Colonic mucosa (tissue), 4 donors: Measurements from ENCODE around the gene FICD. TPM values are rescaled to one million over a fixed set of nuclear protein-coding genes. Genes with fewer than 3 reads are reported as not detected.

Experiments
- DNase-seq: peaks from one replicate; pipeline ENCODE4 v3.0.0-alpha.2; 2020
- H3K27ac ChIP-seq: fragments of 200-600 bp; one replicate; pipeline ENCODE4 v1.8.0; 2021
- H3K27me3 ChIP-seq: fragments of 200-600 bp; one replicate; pipeline ENCODE4 v1.8.0; 2021
- H3K36me3 ChIP-seq: fragments of 200-600 bp; one replicate; pipeline ENCODE4 v1.8.0; 2021
- H3K4me1 ChIP-seq: fragments of 200-600 bp; one replicate; pipeline ENCODE4 v1.8.0; 2021; ENCODE audit warnings: mild to moderate bottlenecking
- H3K4me3 ChIP-seq: fragments of 200-600 bp; one replicate; pipeline ENCODE4 v1.8.0; 2021
- H3K9ac ChIP-seq, 2 donors: one replicate each; pipeline ENCODE4 v1.7.0; 2013; ENCODE audit warnings: control low read depth in 2 of 2, low read depth in 2 of 2, low read length in 2 of 2
- H3K9me3 ChIP-seq: fragments of 200-600 bp; one replicate; pipeline ENCODE4 v1.8.0; 2021
- intact Hi-C: fragments of 100-400 bp; cut with DNase I; formaldehyde crosslinking; loops from one replicate; pipeline ENCODE4 v1.14.1; 2022
- total RNA-seq, 2 donors: library from RNA; stranded (reverse); fragmentation: NEBNext Ultra II Directional in 1 of 2; extraction: Animal tissue kit (Norgen Biotek cat#: 25700) in 1 of 2; gene quantifications; one replicate each; pipeline ENCODE4 v1.2.1, GENCODE V29; 2021
- TF ChIP-seq, protein P1 (sequence below): fragments of 200-600 bp; IDR thresholded peaks from one replicate; pipeline ENCODE4 v1.8.0; 2022; ENCODE audit warnings: antibody characterized with exemption, mild to moderate bottlenecking
- donor health status: healthy.
- donor health status: DM: no; HTN: no; CAD: no.
- donor health status: DM: no; HTN: no; CAD: no.

Gene FICD
- total RNA-seq, 2 donors from 2014 or later: 3.5 to 6.2 TPM

DNA sequence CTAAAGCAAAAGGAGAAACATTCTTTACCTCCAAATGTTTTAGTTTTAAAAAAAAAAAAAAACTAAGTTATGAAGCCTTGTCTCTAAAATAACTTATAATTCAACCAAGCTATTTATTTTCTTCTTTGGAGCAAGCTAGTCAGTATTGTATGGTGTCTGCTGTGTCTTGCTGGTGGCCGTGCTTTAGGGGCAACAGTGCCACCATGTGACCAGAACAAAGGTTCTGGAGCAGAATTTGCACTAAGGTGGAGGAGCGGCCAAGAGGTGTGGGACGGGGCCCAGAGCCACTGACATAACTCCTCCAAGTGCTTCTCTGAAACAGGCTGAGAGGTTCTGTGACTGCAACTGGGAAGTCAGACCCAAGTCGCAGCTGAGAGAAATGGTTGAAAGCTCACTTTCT is 4.5 kb downstream of the FICD start:
- Histone ChIP-seq H3K4me3 (no peak overlapping the region), H3K27ac (no peak overlapping the region), H3K36me3 (peaks cover 26% of the 10 kb centered on the region), H3K9ac (no peak overlapping the region), H3K4me1 (no peaks in the 10 kb centered on the region), H3K27me3 (no peaks in the 10 kb centered on the region), H3K9me3 (no peaks in the 10 kb centered on the region)
- no peak for DNase-seq
- TF ChIP-seq, protein P1, sequence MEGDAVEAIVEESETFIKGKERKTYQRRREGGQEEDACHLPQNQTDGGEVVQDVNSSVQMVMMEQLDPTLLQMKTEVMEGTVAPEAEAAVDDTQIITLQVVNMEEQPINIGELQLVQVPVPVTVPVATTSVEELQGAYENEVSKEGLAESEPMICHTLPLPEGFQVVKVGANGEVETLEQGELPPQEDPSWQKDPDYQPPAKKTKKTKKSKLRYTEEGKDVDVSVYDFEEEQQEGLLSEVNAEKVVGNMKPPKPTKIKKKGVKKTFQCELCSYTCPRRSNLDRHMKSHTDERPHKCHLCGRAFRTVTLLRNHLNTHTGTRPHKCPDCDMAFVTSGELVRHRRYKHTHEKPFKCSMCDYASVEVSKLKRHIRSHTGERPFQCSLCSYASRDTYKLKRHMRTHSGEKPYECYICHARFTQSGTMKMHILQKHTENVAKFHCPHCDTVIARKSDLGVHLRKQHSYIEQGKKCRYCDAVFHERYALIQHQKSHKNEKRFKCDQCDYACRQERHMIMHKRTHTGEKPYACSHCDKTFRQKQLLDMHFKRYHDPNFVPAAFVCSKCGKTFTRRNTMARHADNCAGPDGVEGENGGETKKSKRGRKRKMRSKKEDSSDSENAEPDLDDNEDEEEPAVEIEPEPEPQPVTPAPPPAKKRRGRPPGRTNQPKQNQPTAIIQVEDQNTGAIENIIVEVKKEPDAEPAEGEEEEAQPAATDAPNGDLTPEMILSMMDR: no peak
- intact Hi-C loops: no loop called here

DNA sequence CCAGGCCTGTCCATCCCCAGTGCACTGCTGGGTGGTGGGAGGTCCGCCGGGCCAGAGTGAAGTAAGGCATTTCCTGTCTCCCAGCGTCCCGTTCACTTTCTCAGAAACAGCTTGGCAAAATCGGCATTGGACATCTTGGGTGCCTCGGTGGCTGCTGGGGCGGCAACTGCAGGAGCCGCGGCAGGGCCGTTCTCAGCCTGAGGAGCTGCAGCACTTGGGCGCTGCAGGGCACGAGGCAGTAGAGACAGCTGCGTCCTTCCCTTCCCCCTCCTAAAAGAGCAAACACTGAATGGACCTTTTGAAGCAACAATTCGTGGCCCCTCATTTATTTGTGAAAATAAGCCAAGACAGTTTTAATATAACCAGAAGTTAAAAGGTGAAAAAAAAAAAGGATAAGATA is 8.3 kb downstream of the FICD start:
- Histone ChIP-seq H3K4me3 (no peak overlapping the region), H3K27me3 (no peaks in the 10 kb centered on the region), H3K36me3 (peaks cover 34% of the 10 kb centered on the region), H3K9me3 (no peaks in the 10 kb centered on the region), H3K4me1 (no peaks in the 10 kb centered on the region), H3K9ac (no peak overlapping the region), H3K27ac (no peak overlapping the region)
- TF ChIP-seq, protein P1: no peak
- intact Hi-C loops: no loop called here
- no peak for DNase-seq

DNA sequence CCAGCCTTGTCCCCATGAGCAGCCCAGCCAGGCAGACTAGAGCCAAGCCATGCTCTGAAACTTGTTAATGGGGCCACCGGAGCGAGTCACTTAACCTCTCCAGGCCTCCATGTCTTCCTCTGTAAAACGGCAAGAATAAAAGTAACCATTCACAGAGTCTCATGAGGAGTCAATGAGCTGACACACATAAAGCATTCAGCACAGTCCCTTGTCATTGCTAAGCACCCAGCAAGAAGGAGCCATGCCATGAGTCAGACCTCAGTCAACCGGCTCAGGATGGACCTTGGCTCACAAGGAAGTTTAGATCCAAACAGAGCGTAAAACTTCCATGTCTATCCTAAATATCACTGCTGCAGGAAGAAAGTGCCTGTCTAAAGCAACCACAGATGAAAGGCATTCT is 10.6 kb downstream of the FICD start:
- peaks cover 36% of the 10 kb centered on the region for H3K36me3 ChIP-seq
- H3K4me3 ChIP-seq: no peak overlapping the region
- intact Hi-C loops: no loop called here
- no peak for DNase-seq
- no peaks in the 10 kb centered on the region for H3K27me3 ChIP-seq
- H3K9me3 ChIP-seq: no peaks in the 10 kb centered on the region
- TF ChIP-seq, protein P1: no peak
- H3K27ac ChIP-seq: no peak overlapping the region
- H3K4me1 ChIP-seq: no peaks in the 10 kb centered on the region
- H3K9ac ChIP-seq: no peak overlapping the region

DNA sequence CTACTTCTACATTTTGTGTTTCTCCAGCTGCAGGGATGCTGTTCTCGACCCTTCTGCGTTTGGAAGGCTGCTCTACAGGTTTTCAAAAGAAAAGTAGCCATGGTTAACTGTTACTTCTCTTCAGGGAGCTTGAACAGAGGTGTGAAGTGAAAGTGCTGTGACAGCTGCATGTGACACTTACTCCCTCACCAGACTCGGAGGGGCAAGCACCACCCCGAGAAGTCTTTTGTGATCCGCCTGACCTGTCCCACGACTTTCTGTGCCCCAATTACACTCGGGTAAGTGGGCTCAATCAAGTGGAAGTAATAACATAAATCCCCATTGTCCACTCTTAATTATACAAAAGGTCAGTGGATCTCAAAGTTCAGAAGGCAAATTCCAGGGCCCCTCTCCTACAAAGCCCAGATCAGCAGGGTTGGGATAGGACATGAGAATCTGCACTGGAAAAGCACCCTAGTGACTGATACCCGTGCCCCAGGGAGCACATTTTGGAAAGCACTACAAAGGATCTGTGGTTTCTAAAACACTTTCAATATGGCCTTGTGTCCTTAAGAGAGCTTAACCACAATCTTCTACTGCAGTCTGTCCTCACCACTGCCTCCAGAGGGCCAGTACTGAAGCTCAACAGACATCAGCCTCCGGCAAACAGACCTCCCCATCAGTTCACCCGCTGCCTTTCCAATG is 11.5 kb downstream of the FICD start:
- no peak overlapping the region for H3K9ac ChIP-seq
- H3K4me1 ChIP-seq: no peaks in the 10 kb centered on the region
- H3K27me3 ChIP-seq: no peaks in the 10 kb centered on the region
- H3K27ac ChIP-seq: no peak overlapping the region
- intact Hi-C loops: no loop called here
- no peak for DNase-seq
- H3K36me3 ChIP-seq: peaks cover 43% of the 10 kb centered on the region
- H3K4me3 ChIP-seq: no peak overlapping the region
- no peaks in the 10 kb centered on the region for H3K9me3 ChIP-seq
- TF ChIP-seq, protein P1: no peak

DNA sequence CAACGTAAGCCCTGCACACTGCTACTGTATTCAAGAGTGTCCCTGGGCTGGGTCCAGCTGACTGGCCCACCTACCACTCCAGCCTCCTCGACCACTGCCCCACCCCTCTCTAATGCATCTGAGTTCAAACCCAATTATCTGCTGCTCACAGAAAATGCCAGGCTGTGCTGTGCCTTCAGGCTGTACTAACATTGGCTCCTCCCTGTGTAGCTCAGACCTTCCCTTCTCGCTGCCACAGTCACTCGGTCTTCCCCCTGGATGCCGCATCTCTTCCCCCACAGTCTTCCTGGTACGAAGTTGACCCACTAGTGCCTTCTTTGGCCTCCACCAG is 12.1 kb downstream of the FICD start:
- no peak overlapping the region for H3K27ac ChIP-seq
- DNase-seq: no peak
- H3K9me3 ChIP-seq: no peaks in the 10 kb centered on the region
- intact Hi-C loops: no loop called here
- no peaks in the 10 kb centered on the region for H3K27me3 ChIP-seq
- TF ChIP-seq, protein P1: no peak
- no peaks in the 10 kb centered on the region for H3K4me1 ChIP-seq
- no peak overlapping the region for H3K9ac ChIP-seq
- no peak overlapping the region for H3K4me3 ChIP-seq
- H3K36me3 ChIP-seq: peaks cover 42% of the 10 kb centered on the region
